ENCODE data around the gene PHLDB1. TPM values are rescaled to one million over a fixed set of nuclear protein-coding genes. Genes with fewer than 3 reads are reported as not detected.

The PHLDB1 gene
- total RNA-seq, 1 experiment from 2014 or later: 36.2 TPM

GRCh38 chr11:118661425-118662301 is 54.2 kb downstream of the PHLDB1 start:
- Histone ChIP-seq H3K4me2 (ENCODE audit: low read length) (no peak overlapping the region), H3K79me2 (ENCODE audit: insufficient read depth, low read length) (no peaks in the 10 kb centered on the region), H3K4me1 (ENCODE audit: control insufficient read depth in 1 of 2, insufficient read depth in 2 of 2, low read length in 2 of 2) (peaks cover 7 to 16% of the 10 kb centered on the region in 2 experiments; a peak in 3 of 4 replicates), H3K9me2 (ENCODE audit: insufficient read depth) (no peaks in the 10 kb centered on the region), H3K27me3 (ENCODE audit: insufficient read depth, low read length) (no peaks in the 10 kb centered on the region), H3K9me3 (ENCODE audit: control insufficient read depth in 1 of 2, insufficient read depth in 1 of 2, low read depth in 1 of 2, low read length in 2 of 2) (no peaks in the 10 kb centered on the region), H2AFZ (ENCODE audit: low read depth, low read length, poor library complexity, severe bottlenecking) (no peak overlapping the region), H3K27ac (ENCODE audit: low read depth, low read length) (no peak overlapping the region), H4K20me1 (ENCODE audit: insufficient read depth) (no peaks in the 10 kb centered on the region), H3K4me3 (replicated peaks in 1 of 2; ENCODE audit: low read depth in 1 of 2, low read length in 2 of 2) (no peak overlapping the region), H3K36me3 (ENCODE audit: control insufficient read depth in 1 of 2, insufficient read depth in 2 of 2, low read length in 2 of 2) (no peaks in the 10 kb centered on the region; a peak in 1 of 4 replicates), H3K9ac (ENCODE audit: low read length) (no peak overlapping the region)
- ATAC-seq: no peak
- CTCF ChIA-PET: interaction anchor here (1.4 to 2.6 kb wide), 2 partner anchors 12 to 67 kb away, joined by 3 to 8 read pairs; no protein-coding TSS in a partner anchor
- TF ChIP-seq ZBTB33 (IDR thresholded peaks at IDR 0.05; ENCODE audit: extremely low read depth, insufficient replicate concordance, low read length): no peak
- TF ChIP-seq EZH2 (IDR thresholded peaks at IDR 0.05): no peak
- TF ChIP-seq ZNF274 (IDR thresholded peaks at IDR 0.05; ENCODE audit: low read depth, low read length): no peak
- POLR2A ChIA-PET: no interaction called here
- no peak for DNase-seq (ENCODE audit: low read depth, low spot score)
- intact Hi-C loops (cut with micrococcal nuclease): no loop called here
- RAD21 ChIA-PET (ENCODE audit: low non-redundant PET in 1 of 2, low total read pairs in 2 of 2, uncharacterized antibody in 2 of 2, unreplicated experiment in 2 of 2): no interaction called here
- no TSS peak for BruUV-seq (replicated peaks)

Measured in HCT116 (cell line).